Small intestine (tissue), 7 donors: ENCODE measurements around the gene UBXN2A. TPM values are rescaled to one million over a fixed set of nuclear protein-coding genes. Genes with fewer than 3 reads are reported as not detected.

Source experiments
- DNase-seq, 2 donors: peaks; one replicate each; pipeline versions ENCODE4 v3.0.0 to v3.0.0-alpha.2; 2013
- FAIRE-seq: peaks from 2 replicates; lab custom pipeline; 2012; peaks lifted over from hg19 to GRCh38; lab: Jason Lieb, UNC
- H3K27ac ChIP-seq, 3 donors: one replicate each; pipeline ENCODE4 v1.5.1; 2013; ENCODE audit warnings: low read length in 2 of 3, mild to moderate bottlenecking in 2 of 3, control low read depth in 1 of 3, inconsistent platforms in 1 of 3, low read depth in 1 of 3, moderate library complexity in 1 of 3
- H3K27me3 ChIP-seq, 3 donors: one replicate each; pipeline ENCODE4 v1.6.1; 2013; ENCODE audit warnings: low read length in 3 of 3, inconsistent platforms in 1 of 3; ENCODE audit not compliant: control insufficient read depth in 3 of 3, insufficient read depth in 3 of 3
- H3K36me3 ChIP-seq, 3 donors: one replicate each; pipeline ENCODE4 v1.6.1; 2013; ENCODE audit warnings: low read length in 3 of 3, inconsistent platforms in 1 of 3, low read depth in 1 of 3, mild to moderate bottlenecking in 1 of 3, moderate library complexity in 1 of 3; ENCODE audit not compliant: control insufficient read depth in 3 of 3, insufficient read depth in 2 of 3
- H3K4me1 ChIP-seq, 3 donors: one replicate each; pipeline ENCODE4 v1.6.1; 2013; ENCODE audit warnings: low read length in 2 of 3, inconsistent platforms in 1 of 3, low read depth in 1 of 3, mild to moderate bottlenecking in 1 of 3, moderate library complexity in 1 of 3; ENCODE audit not compliant: control insufficient read depth in 3 of 3, insufficient read depth in 2 of 3
- H3K4me3 ChIP-seq, 3 donors: one replicate each; pipeline ENCODE4 v1.5.1; 2013; ENCODE audit warnings: low read length in 3 of 3, control low read depth in 1 of 3, inconsistent platforms in 1 of 3, low read depth in 1 of 3, mild to moderate bottlenecking in 1 of 3, moderate library complexity in 1 of 3
- H3K9me3 ChIP-seq, 2 donors: one replicate each; pipeline ENCODE4 v1.6.1; 2013; ENCODE audit warnings: low read depth in 1 of 2, low read length in 1 of 2; ENCODE audit not compliant: control insufficient read depth in 2 of 2, insufficient read depth in 1 of 2
- WGBS, 3 donors: extraction: QIAGEN DNeasy Blood & Tissue Kit; methylation state at CpG; one replicate each; pipeline ENCODE4 v1.1.7; 2013; 5-methylcytosine and 5-hydroxymethylcytosine counted together
- polyA plus RNA-seq, 4 donors: library from polyadenylated mRNA; stranded (reverse) in 3 of 4; unstranded in 1 of 4; fragments of 200-250 nt in 3 of 4; fragments of 120-200 nt in 1 of 4; gene quantifications; one replicate each; pipeline versions ENCODE4 v1.2.1 to v1.2.3, GENCODE V29; 2013
- donor health status: healthy with polysubstance abuse.
- donor health status: control.
- donor health status: control.
- donor health status: Bipolar disorder and iron deficiency.
- donor health status: healthy.

Gene UBXN2A
- polyA plus RNA-seq, 4 donors, result 8.7 to 20.0 (median 13.8) TPM

DNA sequence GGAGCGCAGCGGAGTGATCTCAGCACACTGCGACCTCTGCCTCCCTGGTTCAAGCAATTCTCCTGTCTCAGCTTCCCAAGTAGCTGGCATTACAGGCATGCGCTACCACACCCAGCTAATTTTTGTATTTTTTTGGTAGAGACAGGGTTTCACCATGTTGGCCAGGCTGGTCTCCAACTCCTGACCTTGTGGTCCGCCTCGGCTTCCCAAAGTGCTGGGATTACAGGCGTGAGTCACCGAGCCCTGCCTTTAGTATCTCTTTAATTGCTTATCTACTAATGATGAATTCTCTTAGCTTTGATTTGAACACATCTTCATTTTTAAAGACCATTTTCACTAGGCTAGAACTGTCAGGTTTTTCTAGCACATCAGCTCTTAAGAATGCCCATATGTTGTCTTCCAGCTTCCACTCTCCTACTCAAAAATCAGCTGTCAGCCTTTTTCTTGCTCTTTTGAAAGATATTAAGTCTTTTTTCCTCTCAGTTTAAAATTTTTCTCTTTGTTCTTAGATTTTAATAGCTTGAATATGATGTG, 53.5 kb downstream of the UBXN2A start:
- FAIRE-seq (no peak), DNase-seq (no peak)
- Histone ChIP-seq H3K27ac (no peak overlapping the region), H3K27me3 (no peaks in the 10 kb centered on the region), H3K9me3 (no peaks in the 10 kb centered on the region), H3K36me3 (peaks cover 0 to 14% (median 3%) of the 10 kb centered on the region in 3 donors), H3K4me1 (no peaks in the 10 kb centered on the region), H3K4me3 (no peak overlapping the region)
- WGBS, 3 donors, result 96 to 98% (median 97%) methylated on average over 8 of the region's 8 CpGs

DNA sequence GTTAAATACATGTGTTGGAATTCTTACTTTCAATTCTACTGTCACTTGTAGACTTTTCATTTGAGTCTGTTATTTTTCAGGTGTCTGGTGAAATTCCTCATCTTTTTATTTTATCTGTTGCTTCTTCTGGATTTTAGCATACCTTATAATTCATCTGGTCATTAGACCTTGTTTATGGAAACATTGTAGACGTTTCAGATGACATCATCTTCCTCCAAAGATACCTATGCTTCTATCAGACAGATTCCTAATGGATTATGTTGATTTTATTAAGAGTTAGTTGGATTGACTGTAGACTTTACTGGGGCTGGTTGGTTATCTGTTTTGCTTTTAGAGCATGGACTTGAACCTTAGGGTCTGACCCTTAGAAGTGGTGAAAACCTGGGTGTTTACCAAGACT, 54.3 kb downstream of the UBXN2A start:
- Histone ChIP-seq H3K36me3 (peaks cover 0 to 10% (median 3%) of the 10 kb centered on the region in 3 donors), H3K4me1 (no peaks in the 10 kb centered on the region), H3K27ac (no peak overlapping the region), H3K27me3 (no peaks in the 10 kb centered on the region), H3K4me3 (no peak overlapping the region), H3K9me3 (no peaks in the 10 kb centered on the region)
- FAIRE-seq (no peak), DNase-seq (no peak)
- WGBS, 3 donors, result 35 to 59% (median 43%) methylated on average over 1 of the region's 1 CpG

DNA sequence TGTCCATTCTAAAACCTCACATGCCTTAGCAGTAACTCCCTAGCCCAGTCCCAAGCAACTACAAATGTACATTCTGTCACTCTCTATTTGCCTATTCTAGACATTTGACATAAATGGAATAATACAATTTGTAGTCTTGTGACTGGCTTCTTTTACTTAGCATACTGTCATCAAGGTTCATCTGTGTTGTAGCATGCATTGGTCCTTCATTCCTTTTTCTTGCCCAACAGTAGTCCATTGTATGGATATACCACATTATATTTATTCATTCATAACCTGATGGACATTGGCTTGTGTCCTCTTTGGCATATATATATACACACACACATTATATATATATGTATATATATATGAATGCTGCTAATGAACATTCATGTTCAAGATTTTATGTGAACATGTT, 67.4 kb downstream of the UBXN2A start:
- no peak for FAIRE-seq
- no peak for DNase-seq

DNA sequence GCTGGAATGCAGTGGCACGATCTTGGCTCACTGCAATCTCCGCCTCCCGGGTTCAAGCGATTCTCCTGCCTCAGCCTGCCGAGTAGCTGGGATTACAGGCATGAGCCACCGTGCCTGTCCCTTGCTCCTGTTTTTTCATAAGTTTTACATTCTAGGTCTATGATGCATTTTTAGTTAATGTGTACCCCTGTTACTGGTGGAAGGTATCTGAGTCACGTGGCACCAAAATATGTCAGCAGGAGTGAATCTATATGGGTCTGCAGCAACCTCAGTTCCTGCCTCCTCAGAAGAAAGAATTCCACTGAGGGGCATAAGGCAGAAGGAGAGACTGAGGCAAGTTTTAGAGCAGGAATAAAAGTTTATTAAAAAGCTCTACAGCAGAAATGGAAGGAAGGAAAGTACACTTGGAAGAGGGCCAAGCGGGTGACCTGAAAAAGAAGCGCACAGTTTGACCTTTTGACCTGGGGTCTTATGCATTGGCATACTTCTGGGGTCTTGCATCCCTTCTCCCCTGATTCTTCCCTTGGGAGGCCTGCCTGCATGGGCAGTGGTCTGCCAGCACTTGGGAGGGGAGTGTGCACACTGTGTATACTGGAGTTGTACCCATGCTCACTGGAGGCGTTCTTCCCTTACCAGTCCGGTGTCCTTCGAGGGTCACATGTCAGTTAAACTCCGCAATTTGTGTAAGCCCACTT, 68.6 kb downstream of the UBXN2A start:
- H3K4me1 ChIP-seq, result peaks cover 0 to 3% (median 0%) of the 10 kb centered on the region in 3 donors

More for the DNA sequence above, 67.4 kb downstream of the UBXN2A start:
- Histone ChIP-seq H3K9me3 (no peaks in the 10 kb centered on the region), H3K4me1 (peaks cover 0 to 3% (median 0%) of the 10 kb centered on the region in 3 donors), H3K27ac (no peak overlapping the region), H3K27me3 (peaks cover 0 to 27% (median 20%) of the 10 kb centered on the region in 3 donors), H3K36me3 (no peaks in the 10 kb centered on the region), H3K4me3 (no peak overlapping the region)

DNA sequence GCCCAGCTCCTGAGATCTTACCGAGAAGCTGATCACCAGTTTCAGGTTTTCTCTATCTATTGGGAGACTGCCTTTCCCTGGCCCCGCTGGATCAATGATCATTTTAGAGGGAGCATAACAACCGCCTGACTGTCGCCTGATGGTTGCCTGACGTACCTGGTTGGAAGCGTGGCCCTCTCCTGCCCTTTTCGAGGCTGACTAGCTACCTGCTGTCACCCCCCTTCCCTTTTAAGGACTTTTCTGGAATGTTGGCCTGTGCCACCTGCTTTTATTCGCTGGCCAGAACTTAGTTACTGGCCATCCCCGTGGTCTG, 69.1 kb downstream of the UBXN2A start:
- Histone ChIP-seq H3K4me3 (peak overlapping the region in 2 of 3 donors; percentile 2 to 59), H3K36me3 (no peaks in the 10 kb centered on the region), H3K9me3 (no peaks in the 10 kb centered on the region), H3K4me1 (peaks cover 0 to 3% (median 0%) of the 10 kb centered on the region in 3 donors), H3K27me3 (peaks cover 0 to 29% (median 20%) of the 10 kb centered on the region in 3 donors), H3K27ac (no peak overlapping the region)
- no peak for FAIRE-seq
- 20 to 62% (median 40%) methylated on average over 9 of the region's 9 CpGs for WGBS, 3 donors
- peak in 1 of 2 donors; percentile 19 for DNase-seq

More for the DNA sequence above, 68.6 kb downstream of the UBXN2A start:
- no peaks in the 10 kb centered on the region for H3K36me3 ChIP-seq
- H3K27ac ChIP-seq, result no peak overlapping the region
- no peak overlapping the region for H3K4me3 ChIP-seq
- DNase-seq, result no peak
- peaks cover 0 to 29% (median 20%) of the 10 kb centered on the region in 3 donors for H3K27me3 ChIP-seq
- FAIRE-seq, result no peak
- 66 to 79% (median 72%) methylated on average over 13 of the region's 13 CpGs for WGBS, 3 donors
- H3K9me3 ChIP-seq, result no peaks in the 10 kb centered on the region

DNA sequence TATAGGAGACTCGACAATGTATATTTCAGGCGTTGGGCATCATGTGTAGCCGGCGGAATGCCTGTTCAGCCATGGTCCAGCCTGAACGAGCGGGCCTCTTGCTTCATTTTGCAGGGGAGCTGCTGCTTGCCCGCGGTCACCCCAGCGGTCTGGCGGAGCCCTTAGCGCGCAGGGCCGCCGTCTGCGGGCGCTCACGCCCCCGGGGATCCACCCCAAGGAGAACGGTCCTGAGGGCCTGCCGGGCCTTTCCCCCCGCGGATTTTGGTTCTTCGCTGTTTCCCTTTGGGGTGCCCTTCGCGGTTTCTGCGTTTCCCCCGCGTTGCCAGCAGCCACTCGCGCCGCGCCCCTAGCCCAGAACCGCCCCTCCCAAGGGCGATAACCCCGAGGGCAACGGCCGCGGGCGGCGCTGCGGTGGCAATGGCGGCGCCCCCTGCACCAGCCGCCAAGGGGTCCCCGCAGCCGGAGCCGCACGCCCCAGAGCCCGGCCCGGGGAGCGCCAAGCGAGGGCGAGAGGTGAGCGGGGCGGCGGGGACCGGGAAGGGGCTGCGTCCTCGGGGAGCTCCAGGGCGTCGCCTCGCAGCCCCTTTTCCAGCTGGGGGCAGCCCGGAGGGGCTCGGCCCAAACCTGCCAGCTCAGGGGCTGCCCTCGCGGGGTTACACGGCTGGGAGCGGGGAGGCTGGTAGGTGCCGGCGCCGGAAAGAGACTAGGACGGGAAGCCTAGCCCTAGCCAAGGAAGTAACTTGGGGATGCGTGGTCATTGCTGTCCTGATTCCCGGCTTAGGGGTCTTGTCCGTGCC, 69.6 kb downstream of the UBXN2A start, which contains the start of gene MFSD2B:
Gene MFSD2B (plus strand): TSS at position 406 of the 797 bp plus-strand sequence. CDS start 12 bp downstream, at position 418.
- Histone ChIP-seq H3K4me1 (peaks cover 0 to 3% (median 0%) of the 10 kb centered on the region in 3 donors), H3K4me3 (peak within 1 kb of the TSS; percentile 2 to 59 (median 11)), H3K9me3 (no peaks in the 10 kb centered on the region), H3K27ac (no peak within 1 kb of the TSS), H3K36me3 (no peaks in the 10 kb centered on the region), H3K27me3 (peaks cover 0 to 29% (median 20%) of the 10 kb centered on the region in 3 donors)
- DNase-seq (peak in 1 of 2 donors; percentile 28), FAIRE-seq (no peak)
- 2 to 4% (median 3%) methylated on average over 59 to 75 of the region's 75 CpGs for WGBS, 3 donors

DNA sequence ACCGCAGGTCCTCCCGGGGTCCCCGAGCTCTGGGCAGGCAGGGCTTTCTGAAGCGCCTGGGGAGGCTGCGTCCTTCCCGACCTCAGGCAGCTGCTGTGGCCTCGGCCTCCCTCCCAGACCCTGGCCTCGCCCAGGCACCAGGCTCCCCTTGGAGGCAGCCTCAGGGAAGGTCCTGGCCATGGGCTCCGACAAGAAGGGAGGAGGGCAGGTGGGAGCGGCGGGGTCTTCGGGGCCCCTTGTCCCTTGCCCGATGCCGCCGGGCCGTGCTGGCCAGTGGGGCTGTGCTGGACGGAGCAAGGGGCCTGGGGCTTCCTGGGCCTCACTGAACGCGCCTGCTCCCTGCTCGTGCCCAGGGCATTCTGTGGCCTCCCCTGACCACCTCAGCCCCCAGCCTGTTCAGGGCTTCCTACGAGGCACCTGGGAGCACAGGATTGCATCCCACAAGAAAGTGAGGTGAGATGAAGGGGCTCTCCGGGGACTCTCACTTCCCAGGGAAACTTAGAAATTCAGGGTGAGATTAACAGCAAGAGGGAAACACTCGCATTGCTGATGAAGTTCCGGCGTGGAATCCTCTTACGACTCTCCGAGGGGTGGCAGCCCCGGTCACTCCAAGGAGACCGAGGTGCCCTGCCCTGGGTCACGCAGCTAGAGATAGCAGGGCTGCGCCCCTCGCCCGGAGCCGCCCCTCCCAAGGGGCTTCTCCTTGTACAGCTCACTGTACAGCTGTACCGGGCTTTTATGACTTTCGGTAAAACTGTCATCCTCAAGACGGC, 70.4 kb downstream of the UBXN2A start:
- 45 to 54% (median 53%) methylated on average over 35 to 37 of the region's 37 CpGs for WGBS, 3 donors
- H3K4me3 ChIP-seq, result peak overlapping the region in 1 of 3 donors; percentile 59
- no peaks in the 10 kb centered on the region for H3K36me3 ChIP-seq

More for the DNA sequence above, 70.4 kb downstream of the UBXN2A start:
- FAIRE-seq (no peak), DNase-seq (peak in 1 of 2 donors; percentile 22)
- Histone ChIP-seq H3K27ac (no peak overlapping the region), H3K27me3 (peaks cover 0 to 29% (median 20%) of the 10 kb centered on the region in 3 donors), H3K4me1 (peaks cover 0 to 3% (median 0%) of the 10 kb centered on the region in 3 donors), H3K9me3 (no peaks in the 10 kb centered on the region)
